NCI-H774 (cell line): ENCODE results near the gene CNOT6.
"Not testable (repeated sequence)": the region's sequence is repeated elsewhere in the genome, so short reads cannot be mapped to it uniquely, and the experiment has no call there.

ENCODE experiments used
- DNase-seq: peaks from one replicate; lab custom pipeline; 2025; lab: John Stamatoyannopoulos, UW

CNOT6 gene

DNA sequence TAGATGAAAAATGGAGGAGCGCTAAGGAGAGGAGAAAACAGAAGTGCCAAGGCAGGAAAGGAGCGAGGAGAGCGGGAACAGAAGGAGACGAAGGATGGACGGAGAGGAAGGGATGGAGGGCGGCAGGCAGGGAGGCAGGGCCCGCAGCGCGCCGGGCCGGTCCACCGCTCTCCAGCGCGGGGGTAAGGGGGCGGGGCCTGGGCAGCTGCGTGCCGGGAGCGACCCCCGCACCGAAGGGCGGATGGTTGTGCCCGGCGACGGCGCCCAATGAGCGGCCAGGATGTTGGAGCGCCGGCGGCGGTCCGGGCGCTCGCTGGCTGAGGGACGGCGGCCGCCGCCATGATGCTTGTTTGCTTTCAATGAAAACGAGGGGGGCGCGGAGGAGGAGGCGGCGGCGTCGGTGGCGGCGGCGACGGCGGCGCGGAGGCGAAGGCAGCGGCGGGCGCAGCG, at the start of gene CNOT6:
Gene CNOT6, plus strand, starts transcription at position 320 of the 450 bp plus-strand sequence. CDS start 34,898 bp downstream, outside the sequence.
- peak; percentile 88 for DNase-seq

- DNase-seq: no peak
Measured at GRCh38 chr5:180454752-180455151, 39.4 kb upstream of the CNOT6 start.

GRCh38 chr5:180455872-180456271, 38.3 kb upstream of the CNOT6 start:
- DNase-seq: no peak

DNA sequence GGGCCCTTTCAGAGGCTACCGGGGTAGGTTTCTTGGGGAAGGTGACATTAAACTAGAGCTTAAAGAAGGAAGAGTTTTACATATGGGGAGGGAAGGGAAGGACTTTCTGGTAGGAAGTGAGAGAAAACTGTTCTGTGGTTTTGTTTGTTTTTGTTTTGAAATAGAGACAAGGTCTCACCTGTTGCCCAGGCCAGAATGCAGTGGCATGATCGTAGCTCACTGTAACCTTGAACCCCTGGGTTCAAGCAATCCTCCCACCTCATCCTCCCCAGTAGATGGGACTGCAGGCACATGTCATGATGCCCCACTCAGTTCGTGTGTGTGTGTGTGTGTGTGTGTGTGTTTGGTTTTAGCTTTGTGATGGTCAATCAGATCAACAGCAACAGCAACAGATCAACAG, 37.4 kb upstream of the CNOT6 start:
- no peak for DNase-seq

GRCh38 chr5:180458852-180459673, 35.1 kb upstream of the CNOT6 start:
- not testable (repeated sequence) for DNase-seq

DNA sequence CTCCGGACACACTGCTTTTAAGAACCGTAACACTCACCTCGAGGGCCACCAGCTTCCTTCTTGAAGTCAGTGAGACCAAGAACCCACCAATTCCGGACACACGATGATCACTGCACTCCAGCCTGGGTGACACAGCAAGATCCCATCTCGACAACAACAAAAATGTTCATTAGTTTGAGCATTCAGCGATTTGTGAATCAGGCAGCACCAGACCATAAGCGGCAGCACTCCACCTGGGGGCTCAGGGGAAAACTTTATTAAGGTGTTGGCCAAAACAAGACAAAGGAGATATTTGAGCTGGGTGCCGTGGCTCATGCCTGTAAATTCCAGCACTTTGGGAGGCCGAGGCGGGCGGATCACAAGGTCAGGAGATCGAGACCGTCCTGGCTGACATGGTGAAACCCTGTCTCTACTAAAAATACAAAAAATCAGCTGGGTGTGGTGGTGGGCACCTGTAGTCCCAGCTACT, 34.5 kb upstream of the CNOT6 start:
- DNase-seq: not testable (repeated sequence)

DNA sequence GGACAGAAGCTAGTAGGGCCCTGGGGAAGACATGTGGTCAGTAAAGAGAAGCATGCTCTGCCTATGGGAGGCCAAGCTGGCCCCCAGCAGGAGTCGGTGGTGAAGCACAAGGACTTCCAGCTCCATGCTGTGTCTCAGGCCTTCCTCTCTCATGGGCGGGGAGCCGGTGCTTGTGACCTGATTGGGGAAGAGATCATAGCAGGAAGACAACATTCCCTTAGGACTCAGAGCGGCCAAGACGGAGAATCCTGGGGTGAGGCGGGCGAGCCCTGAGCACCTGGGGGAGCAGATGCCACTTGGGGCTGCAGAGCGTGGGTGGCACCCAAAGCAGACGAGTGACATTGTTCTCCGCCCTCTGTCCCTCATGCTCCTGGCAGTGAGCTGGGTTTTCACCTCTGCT, 33.3 kb upstream of the CNOT6 start:
- DNase-seq: no peak

- DNase-seq: no peak
Measured at GRCh38 chr5:180461303-180461702, 32.9 kb upstream of the CNOT6 start.

GRCh38 chr5:180463216-180463900, 30.8 kb upstream of the CNOT6 start:
- DNase-seq: no peak

DNA sequence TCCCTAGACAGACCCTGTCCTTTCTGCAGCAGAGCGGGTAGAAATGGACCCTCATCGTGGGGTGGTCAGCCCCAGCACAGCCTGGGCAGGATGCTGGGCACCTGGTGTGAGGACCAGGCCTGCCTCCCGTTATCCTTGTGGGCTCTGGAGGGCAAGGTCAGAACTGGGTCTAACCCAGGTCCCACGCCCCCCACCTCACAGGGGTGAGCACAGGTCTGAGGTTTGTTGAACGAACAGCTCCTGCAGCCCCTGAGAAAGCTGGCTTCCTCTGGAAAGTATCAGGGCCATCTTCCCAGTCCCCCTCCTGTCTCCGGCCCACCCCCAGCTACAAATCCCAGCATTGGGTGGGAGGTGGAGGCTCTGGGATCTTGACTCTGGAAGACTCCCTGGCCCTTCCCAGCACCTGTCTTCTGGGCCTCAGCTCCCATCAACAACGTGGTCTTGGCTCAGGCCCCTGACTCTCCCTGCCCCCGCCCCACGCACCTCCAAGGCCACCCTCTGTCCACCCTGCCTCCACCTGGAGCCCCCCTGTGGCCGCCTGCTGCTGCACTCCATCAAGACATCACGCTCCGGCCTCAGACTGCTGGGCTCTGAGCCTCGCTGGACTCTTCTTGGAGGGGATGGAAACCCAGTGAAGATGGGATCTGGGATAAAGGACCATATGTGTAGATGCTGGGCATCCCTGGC, 30.1 kb upstream of the CNOT6 start:
- no peak for DNase-seq

DNA sequence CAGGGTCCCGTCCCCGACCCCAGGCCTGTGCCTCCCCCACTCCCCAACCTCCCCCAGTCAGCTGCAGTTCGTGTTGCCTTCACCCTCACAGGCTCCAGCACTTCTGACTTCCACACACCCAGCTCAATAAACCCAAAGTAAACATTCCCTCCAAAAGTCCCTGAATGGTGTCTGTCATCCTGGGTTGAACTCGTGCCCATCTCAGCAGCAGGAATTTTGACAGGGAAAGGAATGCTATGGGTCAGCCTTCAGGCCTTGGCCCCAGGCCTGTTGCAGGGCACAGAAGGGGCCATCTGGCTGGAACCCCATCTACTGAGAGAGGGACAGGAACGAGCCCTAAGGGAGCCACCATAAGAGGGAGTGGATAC, 29.6 kb upstream of the CNOT6 start:
- DNase-seq: no peak

GRCh38 chr5:180465052-180465451, 29.1 kb upstream of the CNOT6 start:
- DNase-seq: not testable (repeated sequence)

DNA sequence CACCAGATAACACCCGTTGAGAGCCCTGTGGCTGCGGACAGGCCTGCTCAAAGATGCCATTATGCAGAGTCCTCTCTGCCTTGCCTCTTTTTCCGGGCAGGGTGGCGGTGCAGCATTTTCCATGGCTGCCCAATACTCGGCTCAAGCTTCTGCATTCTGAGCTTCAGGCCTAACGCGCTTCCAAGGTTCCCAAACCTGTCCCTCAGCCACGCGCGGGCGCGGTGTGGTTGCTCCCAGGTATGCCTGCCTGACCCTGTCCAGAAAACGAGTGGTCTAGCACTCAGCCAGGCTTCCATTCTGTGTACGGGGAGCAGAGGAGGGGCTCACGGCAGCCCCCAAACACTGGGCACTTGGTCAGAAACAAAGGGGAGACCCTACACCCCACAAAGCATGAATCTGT, 27.9 kb upstream of the CNOT6 start:
- DNase-seq: no peak

DNA sequence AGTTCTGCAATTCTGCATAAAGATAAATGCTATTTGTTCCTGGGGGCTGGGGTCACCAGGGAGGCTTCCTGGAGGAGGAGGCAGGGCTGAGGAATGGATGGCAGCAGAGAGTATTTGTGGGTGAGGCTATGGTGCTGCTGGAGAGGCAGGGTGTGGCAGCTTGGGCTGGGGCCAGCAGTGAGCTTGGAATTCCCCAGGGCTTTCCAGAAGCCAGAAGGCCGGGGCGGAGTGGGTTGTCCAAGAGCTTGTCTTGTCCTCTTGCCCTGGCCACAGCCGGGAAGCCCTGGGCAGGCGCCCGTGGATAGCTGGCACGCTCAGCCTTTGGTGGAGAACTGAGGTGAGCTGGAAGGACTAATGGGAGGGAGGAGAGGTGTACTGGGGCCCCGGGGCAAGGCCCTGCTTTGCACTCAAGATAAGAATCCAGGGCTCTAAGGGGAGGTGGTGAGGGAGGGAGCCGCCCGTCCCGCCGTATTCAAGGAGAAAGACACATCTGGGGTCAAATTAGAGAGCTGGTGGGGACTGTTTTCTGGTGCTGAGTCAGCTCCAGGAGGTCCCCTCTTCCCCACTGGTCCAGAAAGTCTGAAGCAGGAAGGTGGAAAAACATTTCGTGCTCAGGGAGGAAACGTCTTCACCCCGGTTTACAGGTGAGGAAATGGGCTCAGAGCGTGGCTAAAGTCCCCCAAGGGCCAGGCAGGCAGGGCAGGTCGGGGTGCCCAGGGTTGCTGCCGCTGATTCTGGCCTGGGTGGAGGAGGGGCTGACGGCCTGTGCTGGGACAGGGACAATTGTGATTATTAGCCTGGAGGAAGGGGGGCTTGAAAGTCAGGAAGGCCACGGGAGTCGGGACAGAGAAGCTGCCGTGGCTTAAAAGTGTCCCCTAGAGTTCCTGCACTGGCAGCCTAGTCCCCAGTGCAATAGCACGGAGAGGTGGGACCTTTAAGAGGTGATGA, 26.9 kb upstream of the CNOT6 start:
- DNase-seq: no peak

DNA sequence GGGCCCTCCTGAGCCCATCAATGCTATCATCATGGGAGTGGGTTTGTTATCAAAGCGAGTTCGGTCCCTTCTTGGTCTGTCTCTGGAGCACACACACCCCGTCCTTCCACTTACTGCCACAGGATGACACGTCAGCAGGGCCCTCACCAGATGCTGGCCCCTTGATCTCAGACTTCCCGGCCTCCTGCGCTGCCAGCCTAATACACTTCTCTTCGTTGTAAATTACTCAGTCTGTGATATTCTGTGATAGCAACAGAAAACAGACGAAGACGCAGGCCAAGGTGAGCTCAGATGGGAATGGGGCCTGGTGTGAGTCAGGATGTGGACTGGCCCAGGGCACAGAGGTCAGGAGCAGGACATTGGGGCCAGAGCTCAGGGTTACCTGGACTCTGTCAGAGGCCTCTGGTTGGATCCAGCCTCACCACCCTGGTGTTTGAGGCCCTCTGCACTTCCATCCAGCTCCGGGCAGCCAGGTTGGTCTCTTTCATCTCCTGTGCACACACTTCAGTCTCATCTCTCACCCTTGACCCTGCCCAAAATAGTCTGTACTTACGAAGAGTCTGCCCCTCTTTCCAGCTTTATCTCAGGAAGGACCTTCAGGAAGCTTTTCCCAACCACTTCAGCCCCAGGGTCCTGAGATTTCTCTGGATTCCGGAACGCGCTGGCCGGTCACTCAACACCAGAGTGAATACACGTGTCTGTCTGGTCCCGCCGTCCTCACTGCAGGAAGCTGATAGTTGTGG, 26.0 kb upstream of the CNOT6 start:
- no peak for DNase-seq

- DNase-seq: no peak
Measured at GRCh38 chr5:180468732-180469585, 25.2 kb upstream of the CNOT6 start.

- no peak for DNase-seq
Measured at GRCh38 chr5:180469586-180469865, 24.7 kb upstream of the CNOT6 start.

DNA sequence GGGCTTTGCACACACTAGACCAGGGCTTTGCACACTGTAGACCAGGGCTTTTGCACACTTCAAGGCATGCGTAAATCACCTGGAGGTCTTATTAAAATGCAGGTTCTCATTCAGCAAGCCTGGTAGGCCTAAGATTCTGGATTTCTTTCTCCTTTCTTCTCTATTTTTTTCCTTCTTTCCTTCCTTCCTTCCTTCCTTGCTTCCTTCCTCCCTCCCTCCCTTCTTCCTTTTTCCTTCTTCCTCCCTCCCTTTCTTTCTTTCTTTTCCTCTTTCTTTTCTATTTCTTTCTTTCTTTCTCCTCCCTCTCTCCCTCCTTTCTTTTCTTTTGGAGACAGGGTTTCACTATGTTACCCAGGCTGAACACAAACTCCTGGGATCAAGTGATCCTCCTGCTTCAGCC, 24.3 kb upstream of the CNOT6 start:
- no peak for DNase-seq

- DNase-seq: no peak
Measured at GRCh38 chr5:180470361-180470760, 23.8 kb upstream of the CNOT6 start.

DNA sequence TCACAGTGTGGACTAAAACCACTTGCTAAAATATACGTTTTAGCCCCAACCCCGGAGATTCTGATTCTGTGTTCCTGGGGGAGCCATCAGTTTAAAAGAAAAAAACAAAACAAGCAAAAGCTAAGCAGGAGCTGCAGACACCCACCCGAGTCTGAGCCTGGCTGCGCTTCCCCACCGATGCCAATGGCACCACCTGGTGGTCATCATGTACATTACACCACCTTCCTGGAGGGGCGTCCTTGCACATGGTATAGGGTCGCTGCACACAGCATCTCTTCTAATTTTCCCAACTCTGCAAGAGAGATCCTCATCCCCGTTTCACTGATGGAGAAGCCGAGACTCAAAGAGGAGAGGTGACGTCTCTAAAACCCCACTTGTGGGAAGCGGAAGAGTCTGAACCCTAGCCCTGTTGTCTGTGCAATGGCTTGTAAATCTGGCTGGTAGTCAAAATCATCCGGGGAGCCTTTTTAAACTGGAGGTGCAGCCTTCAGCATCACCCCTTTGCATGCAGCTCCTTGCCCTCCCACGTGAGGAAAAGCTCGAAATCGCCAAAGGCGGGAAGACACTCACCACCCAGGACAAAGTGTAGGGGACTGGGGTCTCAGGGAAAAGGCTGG, 23.1 kb upstream of the CNOT6 start:
- no peak for DNase-seq
